HG03025 (cell line): Measurements from ENCODE around the gene INPP4A.

Experiments used
- ATAC-seq: cut with Tn5 transposase; IDR thresholded peaks from one replicate; pipeline ENCODE4 v1.9.1; 2021; ENCODE audit warnings: mild to moderate bottlenecking, moderate library complexity; ENCODE audit not compliant: unreplicated experiment, low FRiP score

Gene INPP4A

GRCh38 chr2:98458667-98459380, 14.2 kb downstream of the INPP4A start:
- ATAC-seq: no peak

- ATAC-seq: no peak
These were observed 15.0 kb downstream of the INPP4A start for GRCh38 chr2:98459496-98460175.

- ATAC-seq: peak; percentile 66
These were observed 16.2 kb downstream of the INPP4A start for GRCh38 chr2:98460573-98461497.

- ATAC-seq: no peak
These were observed 16.9 kb downstream of the INPP4A start for GRCh38 chr2:98461498-98462049.

- ATAC-seq: no peak
These were observed 18.4 kb downstream of the INPP4A start for GRCh38 chr2:98463081-98463481.

- no peak for ATAC-seq
These were observed 18.9 kb downstream of the INPP4A start for GRCh38 chr2:98463551-98463971.

GRCh38 chr2:98463988-98464771, 19.5 kb downstream of the INPP4A start:
- no peak for ATAC-seq

GRCh38 chr2:98464772-98465310, 20.2 kb downstream of the INPP4A start:
- ATAC-seq: peak; percentile 33

- ATAC-seq: peak; percentile 37
These were observed 21.0 kb downstream of the INPP4A start for GRCh38 chr2:98465456-98466226.

GRCh38 chr2:98467082-98467536, 22.5 kb downstream of the INPP4A start:
- ATAC-seq: no peak

- no peak for ATAC-seq
These were observed 23.0 kb downstream of the INPP4A start for GRCh38 chr2:98467652-98468051.

GRCh38 chr2:98468621-98469236, 24.1 kb downstream of the INPP4A start:
- no peak for ATAC-seq

GRCh38 chr2:98469862-98470544, 25.3 kb downstream of the INPP4A start:
- ATAC-seq: no peak

GRCh38 chr2:98470851-98471255, 26.2 kb downstream of the INPP4A start:
- no peak for ATAC-seq

- ATAC-seq: no peak
These were observed 26.9 kb downstream of the INPP4A start for GRCh38 chr2:98471402-98472131.

GRCh38 chr2:98472132-98472650, 27.5 kb downstream of the INPP4A start:
- ATAC-seq: no peak
